ENCODE measurements around the gene SOWAHC. TPM values are rescaled to one million over a fixed set of nuclear protein-coding genes. Genes with fewer than 3 reads are reported as not detected.

SOWAHC gene
- total and polyA plus RNA-seq, 2 experiments from 2014 or later: 18.8 to 26.5 TPM

DNA sequence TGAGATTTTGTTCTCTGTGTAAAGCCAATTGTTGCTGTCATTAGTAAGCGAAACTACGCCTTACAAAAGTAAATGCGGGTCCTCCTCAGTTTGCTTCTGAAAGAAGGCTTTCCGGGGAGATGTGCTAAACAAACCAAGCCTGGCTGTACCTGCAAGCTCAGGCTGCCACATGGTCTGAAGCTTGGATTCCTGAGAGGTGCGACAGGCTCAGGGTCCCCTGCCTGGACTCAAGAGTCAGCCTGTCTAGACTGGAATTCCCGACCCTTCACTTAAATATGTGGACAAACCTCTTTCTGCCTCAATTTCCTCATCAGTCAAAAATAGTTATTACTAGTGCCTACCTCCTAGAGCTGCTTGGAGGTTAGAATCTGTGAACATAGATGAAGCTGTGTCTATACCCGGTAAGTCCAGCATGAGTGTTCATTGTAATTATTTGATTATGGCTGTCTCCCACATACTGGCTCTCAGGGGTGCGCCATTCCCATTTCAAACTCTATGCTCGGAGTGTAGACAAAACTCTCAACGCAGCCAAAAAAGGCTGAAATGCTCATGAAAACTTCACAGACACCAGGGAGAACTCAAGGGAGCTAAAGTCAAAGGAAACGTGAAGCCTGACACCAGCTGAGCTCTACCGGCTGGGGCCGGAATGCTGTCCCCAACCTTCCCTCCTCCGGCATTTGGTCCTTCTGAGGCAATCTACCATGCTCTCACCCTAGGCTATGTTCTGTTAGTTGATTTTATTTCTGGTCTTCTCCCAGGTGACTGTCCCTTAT lies 31.4 kb downstream of the SOWAHC start:
- H3K4me1 ChIP-seq (ENCODE audit: insufficient read depth): peaks cover 30% of the 10 kb centered on the region
- H3K4me3 ChIP-seq: no peak overlapping the region
- H3K79me2 ChIP-seq: no peaks in the 10 kb centered on the region
- no peaks in the 10 kb centered on the region for H3K9me2 ChIP-seq (replicated peaks; ENCODE audit: insufficient read depth)
- H3K4me2 ChIP-seq: peak overlapping the region; percentile 58
- H4K20me1 ChIP-seq (ENCODE audit: insufficient read depth, poor library complexity, severe bottlenecking): no peaks in the 10 kb centered on the region
- H3K9me3 ChIP-seq (ENCODE audit: low read depth): no peaks in the 10 kb centered on the region
- DNase-seq (ENCODE audit: low spot score): no peak
- TF ChIP-seq EZH2 (IDR thresholded peaks at IDR 0.05; ENCODE audit: borderline replicate concordance) (no peak), CTCF (IDR thresholded peaks at IDR 0.05; ENCODE audit: poor library complexity) (no peak), EZH2phosphoT487 (IDR thresholded peaks at IDR 0.05; ENCODE audit: low read depth, severe bottlenecking, unreplicated experiment) (no peak)
- H3K36me3 ChIP-seq (replicated peaks; ENCODE audit: insufficient read depth, low read depth): no peaks in the 10 kb centered on the region
- H2AFZ ChIP-seq: peak overlapping the region; percentile 42
- 75% methylated on average over 14 of the region's 14 CpGs for WGBS (ENCODE audit: low lambda C conversion rate, missing lambda C conversion rate)
- H3K27ac ChIP-seq: peak overlapping the region; percentile 91
- no peaks in the 10 kb centered on the region for H3K27me3 ChIP-seq

GRCh38 chr2:109646961-109647360 lies 32.8 kb downstream of the SOWAHC start:
- Histone ChIP-seq H3K9me3 (ENCODE audit: low read depth) (no peaks in the 10 kb centered on the region), H4K20me1 (ENCODE audit: insufficient read depth, poor library complexity, severe bottlenecking) (no peaks in the 10 kb centered on the region), H3K27me3 (no peaks in the 10 kb centered on the region), H3K4me3 (no peak overlapping the region), H3K4me1 (ENCODE audit: insufficient read depth) (peaks cover 30% of the 10 kb centered on the region), H2AFZ (no peak overlapping the region), H3K9me2 (replicated peaks; ENCODE audit: insufficient read depth) (no peaks in the 10 kb centered on the region), H3K4me2 (no peak overlapping the region), H3K36me3 (replicated peaks; ENCODE audit: insufficient read depth, low read depth) (no peaks in the 10 kb centered on the region), H3K27ac (no peak overlapping the region), H3K79me2 (no peaks in the 10 kb centered on the region)
- TF ChIP-seq EZH2 (IDR thresholded peaks at IDR 0.05; ENCODE audit: borderline replicate concordance) (no peak), EZH2phosphoT487 (IDR thresholded peaks at IDR 0.05; ENCODE audit: low read depth, severe bottlenecking, unreplicated experiment) (no peak), CTCF (IDR thresholded peaks at IDR 0.05; ENCODE audit: poor library complexity) (no peak)
- WGBS (ENCODE audit: low lambda C conversion rate, missing lambda C conversion rate): 93% methylated on average over 8 of the region's 8 CpGs
- DNase-seq (ENCODE audit: low spot score): no peak

- H3K9me2 ChIP-seq (replicated peaks; ENCODE audit: insufficient read depth): no peaks in the 10 kb centered on the region
- H3K4me2 ChIP-seq: no peak overlapping the region
- no peak for DNase-seq (ENCODE audit: low spot score)
- no peaks in the 10 kb centered on the region for H3K27me3 ChIP-seq
- TF ChIP-seq EZH2 (IDR thresholded peaks at IDR 0.05; ENCODE audit: borderline replicate concordance): no peak
- no peak for TF ChIP-seq CTCF (IDR thresholded peaks at IDR 0.05; ENCODE audit: poor library complexity)
- TF ChIP-seq EZH2phosphoT487 (IDR thresholded peaks at IDR 0.05; ENCODE audit: low read depth, severe bottlenecking, unreplicated experiment): no peak
- no peaks in the 10 kb centered on the region for H3K9me3 ChIP-seq (ENCODE audit: low read depth)
- no peak overlapping the region for H2AFZ ChIP-seq
- peaks cover 30% of the 10 kb centered on the region for H3K4me1 ChIP-seq (ENCODE audit: insufficient read depth)
- no peaks in the 10 kb centered on the region for H3K36me3 ChIP-seq (replicated peaks; ENCODE audit: insufficient read depth, low read depth)
- no peaks in the 10 kb centered on the region for H3K79me2 ChIP-seq
- H4K20me1 ChIP-seq (ENCODE audit: insufficient read depth, poor library complexity, severe bottlenecking): no peaks in the 10 kb centered on the region
- WGBS (ENCODE audit: low lambda C conversion rate, missing lambda C conversion rate): 91% methylated on average over 7 of the region's 7 CpGs
- no peak overlapping the region for H3K4me3 ChIP-seq
- no peak overlapping the region for H3K27ac ChIP-seq
Measured at GRCh38 chr2:109647636-109648035, 33.5 kb downstream of the SOWAHC start.

Data from hepatocyte (in vitro differentiated cells).